GM19438 (cell line): ENCODE data around the gene NFE2L1.

Experiments
- ATAC-seq: cut with Tn5 transposase; IDR thresholded peaks from one replicate; pipeline ENCODE4 v1.9.1; 2021; ENCODE audit warnings: low read depth; ENCODE audit not compliant: unreplicated experiment

NFE2L1 gene

DNA sequence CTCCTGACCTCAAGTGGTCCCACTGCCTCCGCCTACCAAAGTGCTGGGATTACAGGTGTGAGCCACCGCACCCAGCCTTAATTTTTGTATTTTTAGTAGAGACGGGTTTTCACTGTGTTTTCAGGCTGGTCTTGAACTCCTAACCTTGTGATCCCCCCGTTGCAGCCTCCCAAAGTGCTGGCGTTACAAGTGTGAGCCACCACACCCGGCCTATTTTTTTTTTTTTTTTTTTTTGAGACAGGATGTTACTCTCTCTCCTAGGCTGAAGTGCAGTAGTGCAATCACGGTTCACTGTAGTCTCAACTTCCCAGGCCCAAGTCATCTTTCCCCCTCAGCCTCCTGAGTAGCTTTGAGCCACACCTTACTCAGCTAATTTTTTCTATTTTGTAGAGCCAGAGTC lies 56.3 kb downstream of the NFE2L1 start:
- ATAC-seq: no peak

DNA sequence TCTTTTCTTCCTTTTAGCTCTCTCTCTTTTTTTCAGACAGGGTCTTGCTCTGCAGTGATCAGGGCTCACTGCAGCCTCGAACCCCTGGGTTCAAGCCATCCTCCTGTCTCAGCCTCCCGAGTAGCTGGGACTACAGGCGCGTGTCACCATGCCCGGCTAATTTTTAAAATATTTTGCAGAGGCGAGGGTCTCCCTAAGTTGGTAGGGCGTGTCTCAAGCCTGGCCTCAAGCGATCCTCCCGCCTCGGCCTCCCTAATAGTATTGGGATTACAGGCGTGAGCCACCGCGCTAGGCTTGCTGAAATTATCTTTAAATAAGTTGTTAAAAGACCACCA lies 58.6 kb downstream of the NFE2L1 start:
- ATAC-seq: no peak

DNA sequence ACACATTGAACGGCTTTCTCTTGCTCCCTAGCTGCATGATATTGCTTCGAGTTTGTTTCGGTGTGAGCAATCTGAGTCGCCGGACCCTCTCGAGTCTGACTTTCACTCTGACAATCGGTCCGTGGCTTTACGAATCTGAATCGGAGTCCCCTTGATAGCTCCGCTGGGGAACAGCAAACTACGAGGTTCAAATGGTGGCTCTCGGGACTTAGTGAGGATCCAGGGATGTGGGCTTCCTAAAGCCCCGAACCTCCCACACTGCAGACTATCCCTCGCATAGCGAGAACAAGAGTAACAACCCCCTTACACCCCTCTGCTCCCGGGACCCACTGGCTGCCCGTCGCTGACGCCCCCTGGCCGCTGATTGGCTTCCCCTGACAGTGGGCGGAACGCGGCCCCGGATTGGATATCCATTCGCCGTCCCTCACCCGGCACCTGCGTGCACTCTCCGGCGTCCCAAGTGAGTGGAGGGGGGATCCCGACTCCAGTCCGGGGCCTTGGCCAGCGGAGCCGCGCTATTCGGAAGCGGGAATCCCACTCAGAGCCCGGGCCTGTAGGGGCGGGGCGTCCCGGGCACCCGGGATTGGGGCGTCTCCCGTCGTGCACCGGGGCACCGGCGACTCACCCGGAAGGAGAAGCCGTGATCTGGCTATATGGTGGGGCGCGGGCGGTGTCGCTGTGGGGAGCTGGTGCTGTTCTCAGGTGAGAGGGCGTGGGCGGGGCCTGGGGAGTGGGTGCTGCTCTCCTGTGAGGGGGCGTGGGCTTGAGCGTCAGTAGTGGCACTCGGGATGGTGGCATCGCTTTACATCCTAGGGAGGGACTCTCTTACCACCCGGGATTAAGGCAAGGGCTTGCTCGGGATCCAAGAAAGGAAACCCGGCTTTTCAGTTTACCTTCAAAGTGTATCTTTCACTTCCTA lies 59.2 kb downstream of the NFE2L1 start, which contains the start of gene SNX11:
SNX11 (plus strand) TSS at position 630 of the 919 bp plus-strand sequence. CDS start 4,278 bp downstream, outside the sequence.
- ATAC-seq: peak; percentile 79

GRCh38 chr17:48110761-48111160 lies 62.6 kb downstream of the NFE2L1 start:
- no peak for ATAC-seq
